Omental fat pad (tissue), 4 donors: ENCODE data around the gene FGGY. TPM values are rescaled to one million over a fixed set of nuclear protein-coding genes. Genes with fewer than 3 reads are reported as not detected.
"Not testable (repeated sequence)": the region's sequence is repeated elsewhere in the genome, so short reads cannot be mapped to it uniquely, and the experiment has no call there.

Experiments used
- ATAC-seq: fragments of 150-250 bp; one replicate; pipeline ENCODE4 v1.9.1; 2016; ENCODE audit warnings: mild to moderate bottlenecking, moderate library complexity; ENCODE audit not compliant: low FRiP score
- DNase-seq: peaks from one replicate; pipeline ENCODE4 v3.0.0-alpha.2; 2019; ENCODE audit warnings: low spot score
- CTCF ChIP-seq, 3 donors: fragments of 450-650 bp; IDR thresholded peaks; one replicate each; pipeline ENCODE4 v1.5.1; 2016 to 2017; ENCODE audit warnings: antibody characterized with exemption in 3 of 3, mild to moderate bottlenecking in 3 of 3, moderate library complexity in 2 of 3
- total RNA-seq, 4 donors: library from RNA; depleted of rRNA; stranded (reverse); fragments of >200 nt; gene quantifications; one replicate each; pipeline ENCODE4 v1.1.0, GENCODE V29; 2016

Gene FGGY
- total RNA-seq, 4 donors from 2014 or later = 4.9 to 20.6 (median 10.7) TPM

- no peak for TF ChIP-seq CTCF (IDR thresholded peaks at IDR 0.05)
- no peak for ATAC-seq
- no peak for DNase-seq
These were observed 172.0 kb downstream of the FGGY start for GRCh38 chr1:59468828-59469428.

- not testable (repeated sequence) for ATAC-seq, DNase-seq
These were observed 175.2 kb downstream of the FGGY start for GRCh38 chr1:59471991-59472570.

- DNase-seq (no peak), ATAC-seq (no peak)
- no peak for TF ChIP-seq CTCF (IDR thresholded peaks at IDR 0.05)
These were observed 176.9 kb downstream of the FGGY start for GRCh38 chr1:59473831-59474230.

DNA sequence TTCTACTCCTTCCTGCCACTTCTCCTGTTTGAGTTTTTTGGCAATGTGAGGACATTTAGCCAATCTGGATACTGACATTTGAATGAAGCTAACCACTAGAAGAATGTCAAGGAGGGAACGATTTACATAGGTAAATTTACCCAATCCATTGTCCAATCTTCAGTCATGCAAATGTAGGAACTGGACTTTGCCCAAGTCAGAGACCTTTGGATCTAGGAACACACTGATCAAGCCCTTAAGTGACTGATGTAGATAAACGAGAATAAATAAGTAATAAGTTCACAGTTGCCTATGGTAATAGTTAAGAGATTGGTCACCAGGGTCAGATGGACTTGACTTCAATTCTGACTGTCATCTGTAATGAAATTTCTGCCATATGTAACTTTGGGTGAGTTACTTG, 177.6 kb downstream of the FGGY start:
- DNase-seq (no peak), ATAC-seq (no peak)
- TF ChIP-seq CTCF (IDR thresholded peaks at IDR 0.05) = no peak

DNA sequence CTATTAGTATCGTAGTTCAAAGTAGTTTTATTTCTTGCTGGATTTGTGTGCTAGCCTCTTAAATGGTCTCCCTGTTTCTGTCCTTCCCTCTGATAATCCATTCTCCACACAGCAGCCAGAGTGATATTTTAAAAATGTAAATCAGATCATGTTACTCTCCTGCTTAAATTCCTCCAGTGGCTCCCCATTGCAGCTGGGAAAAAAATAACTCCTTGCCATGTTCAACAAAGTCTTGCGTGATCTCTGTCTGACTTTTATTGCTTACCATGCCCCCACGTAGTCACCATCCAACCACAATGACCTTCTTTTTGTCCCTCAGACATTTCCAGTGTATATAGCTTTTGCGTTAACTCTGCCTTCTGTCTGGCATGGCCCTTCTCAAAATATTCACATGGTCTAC, 178.8 kb downstream of the FGGY start:
- ATAC-seq (no peak), DNase-seq (no peak)
- no peak for TF ChIP-seq CTCF (IDR thresholded peaks at IDR 0.05)

DNA sequence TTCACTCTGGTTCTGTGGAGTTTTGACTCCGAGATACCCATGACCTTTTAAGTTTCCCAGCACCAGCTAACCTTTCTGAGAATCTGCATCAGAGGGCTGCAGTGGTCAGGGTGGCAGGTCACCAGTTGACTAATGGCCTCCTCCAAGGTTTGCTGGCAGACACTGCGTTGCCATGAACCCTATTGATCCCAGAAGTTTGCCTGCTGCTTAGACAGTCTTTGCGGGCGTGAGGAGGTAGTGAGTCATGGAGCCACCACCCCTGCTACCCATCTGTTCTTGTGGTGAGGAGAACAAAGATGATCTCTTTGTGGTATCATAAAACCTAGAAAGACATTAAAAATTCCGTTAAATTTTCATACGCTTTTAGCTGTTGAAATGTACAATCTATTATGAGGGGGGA, 180.4 kb downstream of the FGGY start:
- no peak for TF ChIP-seq CTCF (IDR thresholded peaks at IDR 0.05)
- no peak for DNase-seq
- ATAC-seq = no peak

DNA sequence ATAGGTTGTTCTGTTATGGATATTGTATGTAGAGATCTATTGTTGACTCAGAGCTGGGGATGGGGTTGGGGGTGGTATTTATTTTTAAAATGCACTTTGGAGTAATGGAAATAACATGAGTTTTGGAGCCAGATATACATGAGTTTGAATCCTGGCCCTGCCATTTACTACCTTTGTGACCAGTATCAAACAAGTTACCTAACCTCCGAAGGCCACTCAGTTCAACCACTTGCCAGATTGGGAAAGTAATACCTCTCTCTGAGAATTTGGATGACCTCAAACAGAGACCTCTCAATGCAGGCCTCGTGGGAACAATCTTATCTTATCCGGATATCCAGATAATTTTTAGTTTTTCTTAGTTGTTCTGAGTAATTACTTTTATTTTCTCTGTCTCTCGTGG, 181.0 kb downstream of the FGGY start:
- DNase-seq (no peak), ATAC-seq (no peak)
- no peak for TF ChIP-seq CTCF (IDR thresholded peaks at IDR 0.05)
